Measurements from ENCODE around the gene CHN2.

GRCh38 chr7:29170781-29171180 lies 23.8 kb upstream of the CHN2 start:
- TF ChIP-seq CTCF (IDR thresholded peaks at IDR 0.05) (no peak), EZH2 (IDR thresholded peaks at IDR 0.05) (no peak)
